Left ventricle myocardium superior (tissue), 1 donor: ENCODE results near the gene SERPINC1. TPM values are rescaled to one million over a fixed set of nuclear protein-coding genes. Genes with fewer than 3 reads are reported as not detected.
"Not testable (repeated sequence)": the region's sequence is repeated elsewhere in the genome, so short reads cannot be mapped to it uniquely, and the experiment has no call there.

ENCODE experiments used
- ATAC-seq: fragments of 200-7000 bp; cut with Tn5 transposase; one replicate; pipeline ENCODE4 v1.9.1; 2020; ENCODE audit warnings: mild to moderate bottlenecking, moderate library complexity
- DNase-seq: peaks from one replicate; pipeline ENCODE4 v3.0.0-alpha.2; 2020
- intact Hi-C: fragments of 100-400 bp; cut with micrococcal nuclease; formaldehyde crosslinking; loops from one replicate; pipeline ENCODE4 v1.11.0; 2022
- total RNA-seq: library from RNA; stranded (reverse); fragmentation: NEBNext Ultra II Directional; extraction: Animal tissue kit (Norgen Biotek cat#: 25700); gene quantifications from one replicate; pipeline ENCODE4 v1.2.1, GENCODE V29; 2021
- donor health status: DM: no; HTN: yes; CAD: no; lungs with severe emphysema.

The SERPINC1 gene
- total RNA-seq, 1 donor from 2014 or later = 0.25 TPM

- intact Hi-C loops = no loop called here
- ATAC-seq (no peak), DNase-seq (no peak)
Measured at GRCh38 chr1:173900427-173900826, 16.7 kb downstream of the SERPINC1 start.

GRCh38 chr1:173894189-173894588, 22.9 kb downstream of the SERPINC1 start:
- no peak for ATAC-seq
- intact Hi-C loops = no loop called here
- no peak for DNase-seq

GRCh38 chr1:173893611-173894010, 23.5 kb downstream of the SERPINC1 start:
- ATAC-seq = no peak

GRCh38 chr1:173889885-173890284, 27.2 kb downstream of the SERPINC1 start:
- no peak for DNase-seq
- no peak for ATAC-seq
- intact Hi-C loops = no loop called here

More at GRCh38 chr1:173893611-173894010, 23.5 kb downstream of the SERPINC1 start:
- intact Hi-C loops = no loop called here
- DNase-seq = no peak

GRCh38 chr1:173888749-173889148, 28.4 kb downstream of the SERPINC1 start:
- intact Hi-C loops = no loop called here
- ATAC-seq (no peak), DNase-seq (no peak)

- DNase-seq = no peak
- intact Hi-C loops = no loop called here
- ATAC-seq = no peak
Measured at GRCh38 chr1:173887627-173888026, 29.5 kb downstream of the SERPINC1 start.

- intact Hi-C loops = no loop called here
- no peak for DNase-seq
- no peak for ATAC-seq
Measured at GRCh38 chr1:173886746-173887611, 30.1 kb downstream of the SERPINC1 start.

GRCh38 chr1:173884701-173885100, 32.4 kb downstream of the SERPINC1 start:
- DNase-seq (no peak), ATAC-seq (no peak)
- intact Hi-C loops = no loop called here

GRCh38 chr1:173881117-173881516, 36.0 kb downstream of the SERPINC1 start:
- ATAC-seq, intact Hi-C loops, DNase-seq: not testable (repeated sequence)

- intact Hi-C loops = no loop called here
- ATAC-seq = no peak
- DNase-seq = no peak
Measured at GRCh38 chr1:173878251-173878650, 38.9 kb downstream of the SERPINC1 start.

- DNase-seq (no peak), ATAC-seq (no peak)
- intact Hi-C loops = no loop called here
Measured at GRCh38 chr1:173876732-173877131, 40.4 kb downstream of the SERPINC1 start.

- intact Hi-C loops = no loop called here
- ATAC-seq = no peak
- no peak for DNase-seq
Measured at GRCh38 chr1:173871500-173871899, 45.6 kb downstream of the SERPINC1 start.

GRCh38 chr1:173871091-173871490, 46.0 kb downstream of the SERPINC1 start:
- intact Hi-C loops = no loop called here
- DNase-seq (no peak), ATAC-seq (no peak)

- ATAC-seq = no peak
- intact Hi-C loops = no loop called here
- no peak for DNase-seq
Measured at GRCh38 chr1:173870252-173871075, 46.7 kb downstream of the SERPINC1 start.

- DNase-seq (no peak), ATAC-seq (no peak)
- intact Hi-C loops = no loop called here
Measured at GRCh38 chr1:173869021-173869359, 48.1 kb downstream of the SERPINC1 start.

GRCh38 chr1:173868266-173869020, 48.7 kb downstream of the SERPINC1 start, which contains the start of gene ZBTB37:
Gene ZBTB37 (plus strand): TSS chr1:173868380. CDS start chr1:173870226, 1,846 bp downstream.
- peak; percentile 79 for ATAC-seq
- intact Hi-C loops = no loop called here
- peak; percentile 93 for DNase-seq

- intact Hi-C loops = no loop called here
- ATAC-seq (peak; percentile 94), DNase-seq (peak; percentile 98)
Measured at GRCh38 chr1:173867753-173868265, 49.3 kb downstream of the SERPINC1 start, which contains the start of gene GAS5. Gene GAS5 (minus strand): TSS chr1:173867989.

GRCh38 chr1:173867141-173867752, 49.9 kb downstream of the SERPINC1 start:
- ATAC-seq = no peak
- intact Hi-C loops = no loop called here
- peak; percentile 38 for DNase-seq
